ENCODE data around the gene OSBPL10. TPM values are rescaled to one million over a fixed set of nuclear protein-coding genes. Genes with fewer than 3 reads are reported as not detected.

The OSBPL10 gene
- total RNA-seq, 1 experiment from 2014 or later = 48.0 TPM

GRCh38 chr3:31926543-31926942, 54.5 kb downstream of the OSBPL10 start:
- Histone ChIP-seq H3F3A (ENCODE audit: low read length, unreplicated experiment) (no peaks in the 10 kb centered on the region), H3K4me3 (ENCODE audit: low read length) (no peak overlapping the region), H3K36me3 (ENCODE audit: low read depth, low read length) (no peaks in the 10 kb centered on the region), H2AFZ (ENCODE audit: low read length) (no peak overlapping the region), H3K9me3 (ENCODE audit: low read length) (no peaks in the 10 kb centered on the region), H3K4me1 (ENCODE audit: insufficient read depth, low read length) (peaks cover 8% of the 10 kb centered on the region; the same call in 1 of the 2 replicates), H3K4me2 (ENCODE audit: low read length) (no peak overlapping the region), H3K27me3 (ENCODE audit: low read length) (no peaks in the 10 kb centered on the region), H3K79me2 (ENCODE audit: low read length) (peaks cover 59% of the 10 kb centered on the region), H3K9me2 (replicated peaks; ENCODE audit: low read length) (no peaks in the 10 kb centered on the region), H3K27ac (ENCODE audit: low read length) (no peak overlapping the region), H3K9ac (ENCODE audit: low read length) (no peak overlapping the region), H4K20me1 (ENCODE audit: low read length) (peaks cover 6% of the 10 kb centered on the region; the same call in 1 of the 2 replicates)
- POLR2A ChIA-PET (ENCODE audit: unreplicated experiment) = no interaction called here
- TF ChIP-seq EZH2phosphoT487 (IDR thresholded peaks at IDR 0.05; ENCODE audit: borderline replicate concordance, low read length) (no peak), EZH2 (IDR thresholded peaks at IDR 0.05; ENCODE audit: low read length, unreplicated experiment) (no peak), CTCF (conservative IDR thresholded peaks at IDR 0.05; ENCODE audit: low read depth, low read length) (no peak)
- intact Hi-C loops (cut with micrococcal nuclease) = no loop called here
- ATAC-seq (no peak), DNase-seq (no peak)
- CTCF ChIA-PET = no interaction called here
- BruUV-seq (replicated peaks) = no TSS peak

GRCh38 chr3:31925271-31925630, 55.8 kb downstream of the OSBPL10 start:
- Histone ChIP-seq H3K27me3 (ENCODE audit: low read length) (no peaks in the 10 kb centered on the region), H3K27ac (ENCODE audit: low read length) (no peak overlapping the region), H3K9me2 (replicated peaks; ENCODE audit: low read length) (no peaks in the 10 kb centered on the region), H3K4me3 (ENCODE audit: low read length) (no peak overlapping the region), H3K9me3 (ENCODE audit: low read length) (no peaks in the 10 kb centered on the region), H3K4me2 (ENCODE audit: low read length) (no peak overlapping the region), H3K4me1 (ENCODE audit: insufficient read depth, low read length) (peaks cover 8% of the 10 kb centered on the region; the same call in 1 of the 2 replicates), H3K79me2 (ENCODE audit: low read length) (peaks cover 55% of the 10 kb centered on the region), H3K9ac (ENCODE audit: low read length) (no peak overlapping the region), H4K20me1 (ENCODE audit: low read length) (peaks cover 6% of the 10 kb centered on the region; the same call in 1 of the 2 replicates), H2AFZ (ENCODE audit: low read length) (no peak overlapping the region), H3K36me3 (ENCODE audit: low read depth, low read length) (peaks cover 5% of the 10 kb centered on the region; the same call in 1 of the 2 replicates), H3F3A (ENCODE audit: low read length, unreplicated experiment) (no peaks in the 10 kb centered on the region)
- ATAC-seq (no peak), DNase-seq (no peak)
- TF ChIP-seq EZH2phosphoT487 (IDR thresholded peaks at IDR 0.05; ENCODE audit: borderline replicate concordance, low read length) = no peak
- no peak for TF ChIP-seq CTCF (conservative IDR thresholded peaks at IDR 0.05; ENCODE audit: low read depth, low read length)
- no peak for TF ChIP-seq EZH2 (IDR thresholded peaks at IDR 0.05; ENCODE audit: low read length, unreplicated experiment)
- intact Hi-C loops (cut with micrococcal nuclease) = no loop called here
- CTCF ChIA-PET = no interaction called here
- no TSS peak for BruUV-seq (replicated peaks)
- POLR2A ChIA-PET (ENCODE audit: unreplicated experiment) = no interaction called here

- POLR2A ChIA-PET (ENCODE audit: unreplicated experiment) = no interaction called here
These were observed 56.3 kb downstream of the OSBPL10 start for GRCh38 chr3:31924610-31925270.

More at GRCh38 chr3:31924610-31925270, 56.3 kb downstream of the OSBPL10 start:
- intact Hi-C loops (cut with micrococcal nuclease) = no loop called here
- CTCF ChIA-PET = no interaction called here
- Histone ChIP-seq H3F3A (ENCODE audit: low read length, unreplicated experiment) (no peaks in the 10 kb centered on the region), H3K27me3 (ENCODE audit: low read length) (no peaks in the 10 kb centered on the region), H3K36me3 (ENCODE audit: low read depth, low read length) (peaks cover 5% of the 10 kb centered on the region; the same call in 1 of the 2 replicates), H3K9me2 (replicated peaks; ENCODE audit: low read length) (no peaks in the 10 kb centered on the region), H3K27ac (ENCODE audit: low read length) (no peak overlapping the region), H3K9ac (ENCODE audit: low read length) (no peak overlapping the region), H3K79me2 (ENCODE audit: low read length) (peaks cover 60% of the 10 kb centered on the region), H4K20me1 (ENCODE audit: low read length) (peaks cover 6% of the 10 kb centered on the region; the same call in 1 of the 2 replicates), H3K4me2 (ENCODE audit: low read length) (no peak overlapping the region), H3K9me3 (ENCODE audit: low read length) (no peaks in the 10 kb centered on the region), H3K4me1 (ENCODE audit: insufficient read depth, low read length) (peaks cover 10% of the 10 kb centered on the region), H2AFZ (ENCODE audit: low read length) (no peak overlapping the region), H3K4me3 (ENCODE audit: low read length) (no peak overlapping the region)
- DNase-seq (no peak), ATAC-seq (no peak)
- TF ChIP-seq CTCF (conservative IDR thresholded peaks at IDR 0.05; ENCODE audit: low read depth, low read length) = no peak
- no peak for TF ChIP-seq EZH2phosphoT487 (IDR thresholded peaks at IDR 0.05; ENCODE audit: borderline replicate concordance, low read length)
- no peak for TF ChIP-seq EZH2 (IDR thresholded peaks at IDR 0.05; ENCODE audit: low read length, unreplicated experiment)
- no TSS peak for BruUV-seq (replicated peaks)

All from PC-3 (cell line).